NCI-H1417 (cell line): ENCODE data around the gene TSHB.
"Not testable (repeated sequence)": the region's sequence is repeated elsewhere in the genome, so short reads cannot be mapped to it uniquely, and the experiment has no call there.

Source experiments
- DNase-seq, 3 experiments: peaks; one replicate each; lab custom pipeline; 2025; lab: John Stamatoyannopoulos, UW

Gene TSHB

GRCh38 chr1:115029526-115029925, at the start of gene TSHB:
Gene TSHB (plus strand): TSS chr1:115029826. CDS start chr1:115033363, 3,537 bp downstream.
- DNase-seq: no peak

GRCh38 chr1:114982251-114982650, 47.4 kb upstream of the TSHB start:
- no peak for DNase-seq

- DNase-seq: no peak
These were observed 43.3 kb upstream of the TSHB start for GRCh38 chr1:114986286-114986685.

GRCh38 chr1:114988095-114988494, 41.5 kb upstream of the TSHB start:
- no peak for DNase-seq

- no peak for DNase-seq
These were observed 31.9 kb upstream of the TSHB start for GRCh38 chr1:114997510-114998289.

- DNase-seq: no peak
These were observed 23.4 kb upstream of the TSHB start for GRCh38 chr1:115006191-115006590.

GRCh38 chr1:115012006-115012405, 17.6 kb upstream of the TSHB start:
- no peak for DNase-seq

- no peak for DNase-seq
These were observed 17.2 kb upstream of the TSHB start for GRCh38 chr1:115012434-115012833.

GRCh38 chr1:115013792-115014191, 15.8 kb upstream of the TSHB start:
- DNase-seq: no peak

- not testable (repeated sequence) for DNase-seq
These were observed 10.1 kb upstream of the TSHB start for GRCh38 chr1:115019549-115019948.

- DNase-seq: no peak
These were observed 8.5 kb upstream of the TSHB start for GRCh38 chr1:115021145-115021544.

- DNase-seq: no peak
These were observed 6.0 kb upstream of the TSHB start for GRCh38 chr1:115023593-115023992.

- DNase-seq: no peak
These were observed 2.0 kb downstream of the TSHB start for GRCh38 chr1:115031595-115031994.

- DNase-seq: no peak
These were observed 6.0 kb downstream of the TSHB start for GRCh38 chr1:115035652-115036051.

- no peak for DNase-seq
These were observed 7.3 kb downstream of the TSHB start for GRCh38 chr1:115036814-115037507.

GRCh38 chr1:115040501-115040900, 10.9 kb downstream of the TSHB start:
- DNase-seq: no peak

GRCh38 chr1:115041654-115042053, 12.0 kb downstream of the TSHB start:
- DNase-seq: peak in 1 of 3 experiments; percentile 10

- DNase-seq: no peak
These were observed 17.1 kb downstream of the TSHB start for GRCh38 chr1:115046751-115047150.

GRCh38 chr1:115051850-115052249, 22.2 kb downstream of the TSHB start:
- no peak for DNase-seq

- peak; percentile 43 to 79 (median 77) for DNase-seq
These were observed 22.9 kb downstream of the TSHB start for GRCh38 chr1:115052454-115053083.

- no peak for DNase-seq
These were observed 26.8 kb downstream of the TSHB start for GRCh38 chr1:115056395-115056798.

- DNase-seq: peak in 1 of 3 experiments; percentile 17
These were observed 28.1 kb downstream of the TSHB start for GRCh38 chr1:115057661-115058254.

GRCh38 chr1:115059316-115059715, 29.7 kb downstream of the TSHB start:
- DNase-seq: no peak
